Osteocyte (in vitro differentiated cells): ENCODE data around the gene OSBP2. TPM values are rescaled to one million over a fixed set of nuclear protein-coding genes. Genes with fewer than 3 reads are reported as not detected.

Experiments used
- DNase-seq: peaks from one replicate; pipeline ENCODE4 v3.0.0; 2021; ENCODE audit warnings: mixed read lengths; ENCODE audit not compliant: unreplicated experiment; ENCODE audit errors: extremely low spot score
- H3K27ac Mint-ChIP-seq: one replicate; pipeline ENCODE4 v1.8.0; 2021; ENCODE audit warnings: mild to moderate bottlenecking, mixed read lengths; ENCODE audit not compliant: unreplicated experiment
- H3K27me3 Mint-ChIP-seq: one replicate; pipeline ENCODE4 v1.8.0; 2021; ENCODE audit warnings: mixed read lengths; ENCODE audit not compliant: unreplicated experiment
- H3K36me3 Mint-ChIP-seq: one replicate; pipeline ENCODE4 v1.8.0; 2021; ENCODE audit warnings: mixed read lengths; ENCODE audit not compliant: unreplicated experiment
- H3K4me1 Mint-ChIP-seq: one replicate; pipeline ENCODE4 v1.8.0; 2021; ENCODE audit warnings: mixed read lengths; ENCODE audit not compliant: unreplicated experiment
- H3K4me3 Mint-ChIP-seq: one replicate; pipeline ENCODE4 v1.8.0; 2021; ENCODE audit warnings: mild to moderate bottlenecking, moderate library complexity, mixed read lengths; ENCODE audit not compliant: unreplicated experiment
- H3K9me3 Mint-ChIP-seq: one replicate; pipeline ENCODE4 v1.8.0; 2021; ENCODE audit warnings: mixed read lengths; ENCODE audit not compliant: unreplicated experiment
- CTCF ChIP-seq: fragments of 200-600 bp; sonication (generic); IDR thresholded peaks from 2 replicates; pipeline ENCODE4 v1.5.0; 2021; ENCODE audit warnings: antibody characterized with exemption, mild to moderate bottlenecking, moderate library complexity
- total RNA-seq: library from RNA; stranded (reverse); gene quantifications from 2 replicates; pipeline ENCODE4 v1.2.1, GENCODE V29; 2021

Gene OSBP2
- total RNA-seq, 1 donor from 2014 or later = 3.8 TPM

GRCh38 chr22:30795118-30795517 is 100.4 kb downstream of the OSBP2 start:
- no peaks in the 10 kb centered on the region for H3K4me1 Mint-ChIP-seq

GRCh38 chr22:30801695-30802094 is 107.0 kb downstream of the OSBP2 start:
- Mint-ChIP-seq H3K4me3 (no peak overlapping the region), H3K27ac (no peak overlapping the region), H3K4me1 (peaks cover 10% of the 10 kb centered on the region), H3K9me3 (no peaks in the 10 kb centered on the region), H3K36me3 (no peaks in the 10 kb centered on the region), H3K27me3 (peaks cover 42% of the 10 kb centered on the region)
- no peak for DNase-seq
- no peak for TF ChIP-seq CTCF

More at GRCh38 chr22:30795118-30795517, 100.4 kb downstream of the OSBP2 start:
- Mint-ChIP-seq H3K36me3 (no peaks in the 10 kb centered on the region), H3K9me3 (no peaks in the 10 kb centered on the region), H3K27ac (no peak overlapping the region), H3K4me3 (no peak overlapping the region), H3K27me3 (peaks cover 14% of the 10 kb centered on the region)
- no peak for DNase-seq
- TF ChIP-seq CTCF = no peak

GRCh38 chr22:30802202-30803166 is 107.8 kb downstream of the OSBP2 start:
- Mint-ChIP-seq H3K4me3 (peak overlapping the region; percentile 38), H3K27me3 (peaks cover 40% of the 10 kb centered on the region), H3K36me3 (no peaks in the 10 kb centered on the region), H3K27ac (no peak overlapping the region), H3K9me3 (no peaks in the 10 kb centered on the region), H3K4me1 (peaks cover 10% of the 10 kb centered on the region)
- DNase-seq = peak; percentile 97
- TF ChIP-seq CTCF = peak; percentile 47

GRCh38 chr22:30803679-30804078 is 109.0 kb downstream of the OSBP2 start:
- TF ChIP-seq CTCF = no peak
- no peaks in the 10 kb centered on the region for H3K9me3 Mint-ChIP-seq
- peaks cover 10% of the 10 kb centered on the region for H3K4me1 Mint-ChIP-seq
- no peaks in the 10 kb centered on the region for H3K36me3 Mint-ChIP-seq
- DNase-seq = no peak
- no peak overlapping the region for H3K27ac Mint-ChIP-seq
- peaks cover 33% of the 10 kb centered on the region for H3K27me3 Mint-ChIP-seq
- no peak overlapping the region for H3K4me3 Mint-ChIP-seq

GRCh38 chr22:30804626-30805025 is 110.0 kb downstream of the OSBP2 start:
- H3K36me3 Mint-ChIP-seq = no peaks in the 10 kb centered on the region
- no peak overlapping the region for H3K4me3 Mint-ChIP-seq
- no peaks in the 10 kb centered on the region for H3K9me3 Mint-ChIP-seq
- DNase-seq = no peak
- TF ChIP-seq CTCF = no peak
- peaks cover 10% of the 10 kb centered on the region for H3K4me1 Mint-ChIP-seq
- H3K27me3 Mint-ChIP-seq = peaks cover 33% of the 10 kb centered on the region
- no peak overlapping the region for H3K27ac Mint-ChIP-seq
